ENCODE results near the gene RRP12.

Gene RRP12

DNA sequence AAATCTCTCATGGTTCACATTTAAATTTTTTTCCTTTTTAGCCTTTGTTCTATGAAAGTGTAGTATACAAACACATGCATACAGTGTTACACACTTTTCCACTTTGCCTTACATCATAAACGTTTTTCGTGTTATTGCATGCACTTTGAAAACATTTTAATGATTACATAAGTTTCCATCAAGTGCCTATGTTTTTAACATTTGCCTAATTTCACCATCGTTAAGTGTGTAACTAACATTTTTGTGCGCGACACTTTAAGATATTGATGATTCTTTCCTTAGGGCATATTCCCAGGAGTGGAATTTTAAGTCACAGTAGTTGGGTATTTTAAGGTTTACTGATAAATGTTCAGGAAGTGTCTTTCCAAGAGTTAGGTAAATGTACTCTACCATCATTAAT is 65.1 kb downstream of the RRP12 start:
- no peak for DNase-seq (ENCODE audit: low read depth)
- no peak overlapping the region for H3K4me3 ChIP-seq (ENCODE audit: low read length)
- TF ChIP-seq, protein P1, sequence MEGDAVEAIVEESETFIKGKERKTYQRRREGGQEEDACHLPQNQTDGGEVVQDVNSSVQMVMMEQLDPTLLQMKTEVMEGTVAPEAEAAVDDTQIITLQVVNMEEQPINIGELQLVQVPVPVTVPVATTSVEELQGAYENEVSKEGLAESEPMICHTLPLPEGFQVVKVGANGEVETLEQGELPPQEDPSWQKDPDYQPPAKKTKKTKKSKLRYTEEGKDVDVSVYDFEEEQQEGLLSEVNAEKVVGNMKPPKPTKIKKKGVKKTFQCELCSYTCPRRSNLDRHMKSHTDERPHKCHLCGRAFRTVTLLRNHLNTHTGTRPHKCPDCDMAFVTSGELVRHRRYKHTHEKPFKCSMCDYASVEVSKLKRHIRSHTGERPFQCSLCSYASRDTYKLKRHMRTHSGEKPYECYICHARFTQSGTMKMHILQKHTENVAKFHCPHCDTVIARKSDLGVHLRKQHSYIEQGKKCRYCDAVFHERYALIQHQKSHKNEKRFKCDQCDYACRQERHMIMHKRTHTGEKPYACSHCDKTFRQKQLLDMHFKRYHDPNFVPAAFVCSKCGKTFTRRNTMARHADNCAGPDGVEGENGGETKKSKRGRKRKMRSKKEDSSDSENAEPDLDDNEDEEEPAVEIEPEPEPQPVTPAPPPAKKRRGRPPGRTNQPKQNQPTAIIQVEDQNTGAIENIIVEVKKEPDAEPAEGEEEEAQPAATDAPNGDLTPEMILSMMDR (conservative IDR thresholded peaks at IDR 0.05; ENCODE audit: low read depth, low read length), result no peak

DNA sequence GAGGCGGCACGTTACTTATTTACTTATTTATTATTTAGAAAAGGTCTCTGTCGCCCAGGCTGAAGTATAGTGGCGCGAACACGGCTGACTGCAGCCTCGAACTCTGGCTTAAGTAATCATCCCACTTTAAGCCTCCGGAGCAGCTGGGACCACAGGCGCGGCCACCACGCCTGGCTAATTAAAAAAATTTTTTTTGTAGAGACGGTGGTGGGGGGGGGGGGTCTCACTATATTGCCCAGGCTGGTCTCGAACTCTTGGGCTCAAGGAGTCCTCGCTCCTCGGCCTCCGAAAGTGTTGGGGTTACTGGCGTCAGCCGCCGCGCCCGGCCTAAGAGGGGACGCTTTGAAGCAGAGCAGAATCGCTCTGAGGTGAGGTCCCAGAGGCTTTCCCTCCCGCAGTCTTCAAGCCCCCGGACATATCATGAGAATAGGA is 65.9 kb downstream of the RRP12 start:
- peak overlapping the region; percentile 63 for H3K4me3 ChIP-seq (ENCODE audit: low read length)
- DNase-seq (ENCODE audit: low read depth), result no peak
- TF ChIP-seq, protein P1 (conservative IDR thresholded peaks at IDR 0.05; ENCODE audit: low read depth, low read length), result no peak

DNA sequence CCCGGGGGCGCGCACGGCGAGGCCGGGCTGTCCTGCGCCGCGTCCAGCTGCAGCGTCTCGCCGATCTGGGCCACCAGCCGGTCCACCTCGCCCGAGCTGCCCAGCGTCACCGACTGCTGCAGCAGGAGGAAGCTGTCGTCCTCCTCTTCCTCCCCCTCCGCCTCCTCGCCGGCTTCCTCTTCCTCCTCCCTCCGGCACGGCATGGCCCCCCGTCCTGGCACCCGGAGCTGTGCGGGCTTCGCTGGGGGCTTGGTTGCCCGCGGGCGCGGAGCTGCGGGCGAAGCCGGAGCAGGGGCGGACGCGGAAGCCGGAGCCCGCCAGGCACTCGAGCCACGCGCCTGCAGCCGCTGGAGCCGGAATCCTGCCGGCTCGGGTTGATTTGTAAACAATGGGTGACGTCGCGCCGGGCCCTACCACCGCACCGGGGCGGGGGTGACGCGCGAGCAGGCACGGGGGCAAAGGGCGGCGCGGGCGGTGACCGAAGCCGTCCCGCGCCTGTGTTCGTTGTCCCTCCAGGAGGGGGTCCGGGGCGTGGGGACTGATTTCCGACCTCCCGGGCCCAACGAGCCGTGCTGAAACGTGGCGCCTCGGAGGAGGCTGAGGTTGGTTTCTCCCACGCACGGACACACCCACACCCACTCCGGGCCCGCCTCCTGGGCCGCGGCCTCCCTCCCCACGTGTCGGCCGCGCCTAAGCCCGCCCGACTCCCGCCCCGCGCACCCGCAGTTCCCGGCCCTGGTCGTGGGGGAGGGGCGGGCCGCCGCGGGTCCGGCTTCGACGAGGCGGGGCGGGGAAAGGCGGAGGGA is 66.6 kb downstream of the RRP12 start, which contains the start of gene FRAT2:
Gene FRAT2, minus strand, starts transcription at position 360 of the 806 bp plus-strand sequence. Its CDS starts 157 bp downstream, at position 203.
- peak; percentile 57 for DNase-seq (ENCODE audit: low read depth)
- peak within 1 kb of the TSS; percentile 63 for H3K4me3 ChIP-seq (ENCODE audit: low read length)
- TF ChIP-seq, protein P1 (conservative IDR thresholded peaks at IDR 0.05; ENCODE audit: low read depth, low read length), result no peak

DNA sequence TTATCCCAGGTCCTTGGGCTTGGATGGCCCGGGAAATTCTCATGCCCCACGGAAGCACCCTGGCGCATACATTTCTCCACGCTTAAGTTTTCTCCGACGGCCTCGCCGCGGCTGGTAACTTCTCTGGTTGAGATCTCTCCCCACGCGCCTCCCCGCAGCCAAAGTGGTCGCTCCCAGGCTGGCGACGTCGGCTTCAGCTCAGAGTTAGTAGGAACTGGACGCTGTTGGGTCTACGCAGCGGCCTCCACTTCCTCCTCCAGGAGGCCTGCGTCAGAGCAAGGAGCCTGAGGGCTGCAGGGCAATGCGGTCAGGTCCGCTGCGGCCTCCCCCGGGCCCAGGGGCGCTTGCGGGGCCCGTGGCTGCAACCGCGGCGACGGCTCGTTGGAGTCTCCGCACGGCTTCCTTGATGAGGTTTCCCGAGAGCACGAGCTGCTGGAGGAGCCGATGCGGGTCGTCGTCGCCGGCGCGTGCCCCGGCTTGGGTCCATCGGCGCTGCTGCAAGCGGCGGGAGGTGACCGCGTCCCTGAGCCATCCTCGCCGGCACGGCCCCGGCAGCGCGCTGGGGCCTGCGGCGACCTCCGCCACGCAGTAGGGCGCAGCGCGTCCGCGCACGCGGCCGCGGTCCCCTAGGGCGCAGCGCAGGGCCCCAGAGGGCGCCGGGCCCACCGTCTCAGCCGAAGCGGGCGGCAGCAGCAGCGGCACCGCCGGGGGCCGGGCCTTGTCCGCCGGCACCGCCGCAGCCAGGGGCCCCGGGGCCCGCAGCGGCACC is 67.4 kb downstream of the RRP12 start:
- TF ChIP-seq, protein P1 (conservative IDR thresholded peaks at IDR 0.05; ENCODE audit: low read depth, low read length), result no peak
- DNase-seq (ENCODE audit: low read depth), result no peak
- peak overlapping the region; percentile 63 for H3K4me3 ChIP-seq (ENCODE audit: low read length)

DNA sequence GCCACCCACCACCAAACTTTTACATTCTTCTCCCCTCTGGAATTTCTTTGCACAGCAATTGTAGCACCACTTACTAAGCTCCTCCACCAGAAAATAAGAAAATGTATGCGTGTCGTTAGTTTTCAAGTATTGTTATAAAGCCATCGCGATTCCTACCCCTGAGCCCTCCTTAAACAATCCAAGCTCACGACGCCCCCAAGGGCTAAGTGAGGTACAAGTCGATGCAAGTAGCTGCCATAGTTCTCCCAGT is 67.9 kb downstream of the RRP12 start:
- TF ChIP-seq, protein P1 (conservative IDR thresholded peaks at IDR 0.05; ENCODE audit: low read depth, low read length), result peak; percentile 35
- no peak for DNase-seq (ENCODE audit: low read depth)
- H3K4me3 ChIP-seq (ENCODE audit: low read length), result peak overlapping the region; percentile 57

DNA sequence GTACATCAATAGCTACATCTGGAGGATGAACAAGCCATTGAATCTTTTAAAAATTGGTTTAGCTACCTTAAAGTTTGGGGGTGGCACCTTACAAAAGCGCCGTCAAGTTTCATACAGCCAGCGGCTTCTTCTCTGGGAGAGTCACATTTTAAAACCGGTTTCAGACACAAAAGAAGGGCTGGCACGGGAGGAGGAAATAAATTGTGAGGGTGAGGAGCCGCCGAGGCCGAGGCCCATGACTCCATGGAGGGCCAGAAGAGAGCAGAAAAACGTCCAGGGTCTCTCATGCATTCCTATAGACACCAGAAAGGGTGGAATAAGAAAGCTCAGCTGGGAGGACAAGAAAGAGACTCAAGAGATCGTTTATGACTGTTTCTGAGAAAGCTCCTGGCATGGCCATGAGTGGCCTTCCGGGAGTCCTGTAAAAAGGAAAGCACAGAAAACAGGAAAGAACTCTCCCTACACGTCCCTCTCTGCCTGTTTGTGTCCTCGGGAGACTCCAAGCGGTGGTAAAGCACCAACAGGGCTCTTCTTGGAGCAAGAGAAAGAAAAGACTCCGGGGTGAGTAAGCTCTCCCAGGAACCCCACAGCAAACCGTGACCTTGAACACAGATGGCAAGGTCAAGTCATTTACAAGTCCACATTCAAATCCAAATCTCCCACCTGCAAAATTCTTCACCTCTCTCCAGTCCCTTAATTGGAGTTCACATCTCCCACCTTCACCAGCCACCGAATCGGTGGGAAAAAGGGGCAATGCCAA is 68.4 kb downstream of the RRP12 start:
- peak; percentile 45 for DNase-seq (ENCODE audit: low read depth)
- H3K4me3 ChIP-seq (ENCODE audit: low read length), result peak overlapping the region; percentile 57
- TF ChIP-seq, protein P1 (conservative IDR thresholded peaks at IDR 0.05; ENCODE audit: low read depth, low read length), result peak; percentile 50
